Stimulated activated CD8-positive, alpha-beta memory T cell treated with anti-CD3 and anti-CD28 coated beads, Interleukin-12 subunit alpha, Interleukin-12 subunit beta, amount 100 ng/mL, for 1 hour (primary cell): Measurements from ENCODE around the gene TUBGCP3.
"Not testable (repeated sequence)": the region's sequence is repeated elsewhere in the genome, so short reads cannot be mapped to it uniquely, and the experiment has no call there.

Source experiments
- DNase-seq: peaks from one replicate; pipeline ENCODE4 v3.0.0-alpha.2; 2020; ENCODE audit warnings: low read depth

Gene TUBGCP3

DNA sequence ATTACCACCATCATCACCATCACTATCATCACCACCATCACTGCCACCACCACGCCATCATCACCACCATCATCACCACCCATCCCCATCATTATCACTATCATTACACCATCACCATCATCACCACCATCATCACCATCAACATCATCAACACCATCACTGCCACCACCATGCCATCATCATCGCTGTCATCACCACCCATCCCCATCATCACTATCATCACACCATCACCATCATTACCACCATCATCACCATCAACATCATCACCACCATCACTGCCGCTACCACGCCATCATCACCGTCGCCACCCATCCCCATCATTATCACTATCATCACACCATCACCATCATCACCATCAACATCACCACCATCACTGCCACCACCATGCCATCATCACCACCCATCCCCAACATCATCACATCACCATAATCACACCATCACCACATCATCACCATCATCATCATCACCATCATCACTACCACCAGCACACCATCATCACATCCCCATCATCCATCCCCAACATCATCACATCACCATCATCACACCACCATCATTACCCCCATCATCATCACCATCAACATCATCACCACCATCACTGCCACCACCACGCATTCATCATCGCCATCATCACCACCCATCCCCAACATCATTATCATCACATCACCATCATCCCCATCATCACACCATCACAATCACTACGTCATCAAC is 61.7 kb downstream of the TUBGCP3 start:
- DNase-seq = no peak

DNA sequence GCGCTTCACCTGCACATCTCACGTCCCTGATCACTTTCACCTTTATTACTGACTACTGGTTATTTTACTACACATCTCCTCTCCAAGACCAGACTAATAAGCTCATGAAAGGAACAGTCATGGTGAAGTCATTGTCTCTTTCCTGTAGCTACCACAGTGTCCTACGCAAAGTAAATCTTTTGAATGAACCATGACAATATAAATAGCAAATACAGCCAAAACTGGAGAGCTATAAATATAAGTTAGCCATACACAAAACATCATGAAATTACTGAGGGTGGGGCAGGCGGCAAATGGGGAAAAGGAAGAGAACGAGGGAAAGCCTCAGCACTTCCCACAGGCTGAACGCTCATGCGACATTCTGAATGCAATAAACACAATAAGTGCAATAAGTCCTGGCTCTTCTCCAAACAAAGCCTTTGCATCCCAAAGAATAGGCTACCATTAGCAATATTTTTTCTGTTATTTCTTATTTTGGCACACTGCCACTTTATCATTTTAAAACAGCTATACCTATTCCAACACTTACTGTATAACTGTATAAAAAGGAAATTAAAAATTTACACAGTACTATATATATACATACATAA is 62.5 kb downstream of the TUBGCP3 start:
- DNase-seq = no peak

DNA sequence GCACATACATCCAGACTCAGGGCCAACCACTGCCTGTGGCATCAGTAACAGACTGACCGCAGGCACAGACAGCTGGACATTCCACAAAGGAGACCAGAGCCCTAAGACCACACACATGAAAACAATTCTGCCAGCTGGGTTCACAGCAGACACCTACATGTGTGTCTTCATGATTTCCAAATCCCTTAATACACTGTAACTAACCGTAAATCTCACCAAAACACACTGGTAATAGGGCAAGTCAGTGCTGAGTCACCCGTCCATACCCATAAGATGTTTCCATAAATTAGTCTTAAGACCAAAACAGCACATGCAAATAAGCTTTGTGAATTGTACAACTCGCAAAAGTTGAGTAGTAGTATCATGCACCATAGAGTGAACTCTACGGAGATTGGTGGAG is 65.4 kb downstream of the TUBGCP3 start:
- DNase-seq = no peak

- no peak for DNase-seq
Observed at GRCh38 chr13:112521073-112521685, 66.8 kb downstream of the TUBGCP3 start.

DNA sequence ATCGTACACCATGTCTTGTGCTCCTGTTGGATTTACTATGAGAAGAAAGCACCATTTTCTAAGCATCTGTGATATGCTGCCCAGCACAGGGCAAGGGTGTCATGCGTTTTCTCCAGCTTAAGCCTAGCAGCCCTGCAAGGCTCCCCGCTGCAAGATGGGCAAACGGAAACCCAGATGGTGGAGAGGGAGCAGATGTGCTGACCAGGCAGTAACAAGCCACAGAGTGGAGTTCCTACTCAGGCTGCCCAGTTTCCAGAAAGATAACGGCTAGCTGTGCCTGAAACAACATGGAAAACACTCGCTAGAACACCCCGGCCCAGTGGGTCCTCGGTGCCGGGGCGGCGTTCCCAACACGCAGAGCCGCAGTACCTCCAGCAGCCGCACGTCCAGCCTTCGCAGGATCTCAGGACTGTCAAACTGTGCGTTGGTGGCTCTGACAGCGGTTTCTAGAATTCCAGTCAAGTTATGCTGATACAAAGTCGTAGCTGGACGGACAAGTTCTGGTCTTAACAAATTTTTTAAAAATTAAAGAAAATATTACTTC is 68.4 kb downstream of the TUBGCP3 start:
- DNase-seq = no peak

GRCh38 chr13:112516218-112516617 is 71.7 kb downstream of the TUBGCP3 start:
- no peak for DNase-seq

DNA sequence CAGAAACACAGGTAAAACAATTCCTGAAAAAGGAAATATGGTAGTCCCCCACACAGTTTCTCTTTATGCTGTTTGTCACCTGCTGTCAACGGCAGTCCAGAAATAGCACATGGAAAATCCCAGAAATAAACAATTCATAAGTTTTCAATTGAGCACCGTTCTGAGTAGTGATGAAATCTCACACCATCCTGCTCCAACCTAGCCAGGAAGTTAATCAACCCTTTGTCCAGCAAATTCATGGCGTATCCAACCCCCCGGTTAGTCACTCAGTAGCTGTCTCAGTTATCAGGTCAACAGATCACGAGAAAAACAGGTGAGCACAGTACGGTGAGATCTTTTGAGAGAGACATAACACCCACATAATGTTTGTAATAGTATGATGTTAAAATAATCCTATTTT is 74.2 kb downstream of the TUBGCP3 start:
- DNase-seq = no peak

- DNase-seq = no peak
Observed at GRCh38 chr13:112510987-112511685, 76.8 kb downstream of the TUBGCP3 start.

DNA sequence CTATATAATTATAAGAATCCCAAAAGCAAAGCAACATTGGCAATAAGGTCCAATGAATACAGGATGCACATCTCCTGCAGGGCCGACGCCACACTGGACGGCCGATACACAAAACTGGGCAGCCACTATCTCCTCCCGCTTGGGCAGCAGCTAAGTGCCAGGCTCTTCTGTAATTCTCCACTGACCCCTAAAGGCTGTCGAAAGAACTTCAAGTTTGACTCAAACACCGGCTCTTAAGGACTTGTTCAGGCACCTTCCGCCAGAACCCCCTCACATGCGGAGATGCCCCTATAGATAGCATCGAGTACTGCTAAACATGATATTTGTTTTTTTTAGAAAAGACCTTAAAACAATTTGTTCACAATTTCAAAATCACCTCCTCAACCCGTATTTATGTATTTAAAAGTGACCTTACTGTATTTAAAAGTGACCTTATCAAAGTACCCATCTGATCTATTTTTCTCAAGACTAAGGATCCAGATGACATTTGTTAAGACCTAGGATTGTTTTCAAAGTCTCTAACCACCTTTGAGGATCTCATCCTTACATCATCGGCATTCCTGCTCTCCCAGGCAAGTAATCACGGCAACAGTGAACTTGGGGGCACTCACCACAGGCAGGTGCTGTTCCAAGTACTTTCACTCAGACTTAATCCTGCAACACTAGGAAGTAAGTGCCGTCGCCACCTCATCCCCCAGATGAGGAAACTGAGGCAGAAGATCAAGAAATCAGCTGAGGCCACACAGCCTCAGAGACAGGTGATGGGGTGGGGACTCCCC is 77.8 kb downstream of the TUBGCP3 start:
- no peak for DNase-seq

GRCh38 chr13:112509190-112509589 is 78.8 kb downstream of the TUBGCP3 start:
- no peak for DNase-seq

GRCh38 chr13:112506046-112506445 is 81.9 kb downstream of the TUBGCP3 start:
- DNase-seq = no peak

DNA sequence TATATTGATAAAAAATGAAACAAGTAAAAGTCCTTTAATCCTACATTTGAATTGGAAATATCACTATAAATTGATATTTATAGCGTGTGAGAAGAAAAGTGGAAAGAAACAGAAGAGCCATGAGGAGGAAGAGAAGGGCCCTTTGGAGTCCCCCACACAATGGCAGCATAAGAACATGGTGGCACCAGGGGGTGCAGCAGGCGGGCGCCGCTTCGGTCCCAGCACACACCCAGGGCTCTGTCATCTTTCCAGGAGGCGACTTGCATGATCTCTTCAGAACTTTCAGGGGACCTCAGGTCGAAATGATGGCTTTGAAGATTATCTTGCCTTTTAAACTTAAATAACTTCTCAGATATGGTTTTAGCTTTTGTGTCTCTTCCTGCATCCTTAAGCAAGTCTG is 91.8 kb downstream of the TUBGCP3 start:
- no peak for DNase-seq

- DNase-seq = no peak
Observed at GRCh38 chr13:112495465-112495864, 92.5 kb downstream of the TUBGCP3 start.

DNA sequence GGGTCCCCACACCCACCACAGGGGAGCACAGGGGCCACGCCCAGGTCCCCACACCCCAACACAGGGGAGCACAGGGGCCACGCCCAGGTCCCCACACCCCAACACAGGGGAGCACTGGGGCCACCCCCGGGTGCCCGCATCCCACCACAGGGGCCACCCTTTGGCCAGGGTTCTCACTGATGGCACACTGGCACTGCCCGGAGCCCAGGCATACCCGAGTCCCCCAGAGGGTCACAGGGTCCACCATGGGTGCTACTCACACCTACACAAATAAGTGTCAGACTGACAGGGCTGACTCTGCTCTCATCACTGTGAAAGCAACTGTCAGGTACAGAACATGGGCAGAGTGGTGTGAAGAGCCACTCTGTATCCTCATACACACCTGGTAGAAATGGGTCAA is 98.8 kb downstream of the TUBGCP3 start:
- no peak for DNase-seq

GRCh38 chr13:112488343-112489050 is 99.5 kb downstream of the TUBGCP3 start:
- not testable (repeated sequence) for DNase-seq

DNA sequence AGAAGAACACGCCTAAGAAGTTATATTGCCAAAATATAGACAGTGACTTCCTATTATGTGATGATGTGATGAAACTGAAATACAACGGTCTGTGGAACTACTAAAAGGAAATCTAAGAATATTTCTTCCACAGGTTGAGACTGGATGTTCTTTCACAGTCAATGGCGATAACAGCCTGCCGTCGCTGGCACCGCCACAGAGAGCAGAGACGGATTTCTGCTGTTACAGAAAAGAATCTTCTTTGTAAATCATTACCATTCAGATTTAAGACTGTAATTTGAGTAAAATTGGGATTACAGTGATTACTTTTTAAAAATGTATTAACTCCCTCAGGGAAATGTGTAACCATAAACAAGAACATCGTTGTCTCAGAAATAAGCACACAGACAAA is 100.8 kb downstream of the TUBGCP3 start:
- DNase-seq = no peak

- no peak for DNase-seq
Observed at GRCh38 chr13:112486386-112487126, 101.4 kb downstream of the TUBGCP3 start.

DNA sequence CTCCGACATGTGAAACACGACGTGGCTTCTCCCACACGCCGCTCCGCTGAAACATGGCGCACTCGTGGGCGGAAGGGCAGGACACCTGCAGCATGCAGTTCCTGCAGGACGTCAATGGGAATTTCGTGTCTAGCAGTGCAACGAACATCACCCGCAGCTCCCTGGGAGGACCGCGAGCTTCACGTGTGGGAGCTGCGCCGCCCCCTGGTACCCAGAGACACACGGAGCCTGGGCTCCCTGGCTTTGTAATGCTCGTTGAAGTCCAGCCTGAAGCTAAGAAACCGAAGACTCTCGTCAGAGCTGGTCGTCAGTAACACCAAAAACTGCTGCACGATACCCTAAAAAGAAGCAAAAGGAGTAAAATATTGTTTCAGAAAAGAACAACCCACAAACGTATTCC is 102.1 kb downstream of the TUBGCP3 start:
- not testable (repeated sequence) for DNase-seq

- DNase-seq = no peak
Observed at GRCh38 chr13:112483299-112483698, 104.7 kb downstream of the TUBGCP3 start.

DNA sequence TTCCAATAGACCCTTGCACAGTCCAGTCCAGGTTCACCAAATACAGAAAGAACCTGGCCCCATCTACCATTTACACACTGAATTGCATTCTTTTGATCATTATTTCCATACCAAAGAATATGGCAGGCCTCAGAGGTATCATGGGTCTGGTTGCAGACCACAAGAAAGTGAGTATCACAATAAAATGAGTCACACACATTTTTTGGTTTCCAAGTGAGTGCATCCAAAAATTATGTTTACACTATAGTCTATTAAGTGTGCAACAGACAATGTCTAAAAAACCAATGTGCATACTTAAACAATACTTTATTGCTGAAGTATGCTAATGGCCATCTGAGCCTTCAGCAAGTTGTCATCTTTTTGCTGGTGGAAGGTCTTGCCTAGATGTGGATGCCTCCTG is 106.5 kb downstream of the TUBGCP3 start:
- DNase-seq = no peak

- no peak for DNase-seq
Observed at GRCh38 chr13:112479389-112479788, 108.6 kb downstream of the TUBGCP3 start.
